ENCODE measurements around the gene XKR8.

XKR8 gene, protein sequence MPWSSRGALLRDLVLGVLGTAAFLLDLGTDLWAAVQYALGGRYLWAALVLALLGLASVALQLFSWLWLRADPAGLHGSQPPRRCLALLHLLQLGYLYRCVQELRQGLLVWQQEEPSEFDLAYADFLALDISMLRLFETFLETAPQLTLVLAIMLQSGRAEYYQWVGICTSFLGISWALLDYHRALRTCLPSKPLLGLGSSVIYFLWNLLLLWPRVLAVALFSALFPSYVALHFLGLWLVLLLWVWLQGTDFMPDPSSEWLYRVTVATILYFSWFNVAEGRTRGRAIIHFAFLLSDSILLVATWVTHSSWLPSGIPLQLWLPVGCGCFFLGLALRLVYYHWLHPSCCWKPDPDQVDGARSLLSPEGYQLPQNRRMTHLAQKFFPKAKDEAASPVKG
- total RNA-seq: 7.7 to 27.3 reads per million in 2 donors

DNA sequence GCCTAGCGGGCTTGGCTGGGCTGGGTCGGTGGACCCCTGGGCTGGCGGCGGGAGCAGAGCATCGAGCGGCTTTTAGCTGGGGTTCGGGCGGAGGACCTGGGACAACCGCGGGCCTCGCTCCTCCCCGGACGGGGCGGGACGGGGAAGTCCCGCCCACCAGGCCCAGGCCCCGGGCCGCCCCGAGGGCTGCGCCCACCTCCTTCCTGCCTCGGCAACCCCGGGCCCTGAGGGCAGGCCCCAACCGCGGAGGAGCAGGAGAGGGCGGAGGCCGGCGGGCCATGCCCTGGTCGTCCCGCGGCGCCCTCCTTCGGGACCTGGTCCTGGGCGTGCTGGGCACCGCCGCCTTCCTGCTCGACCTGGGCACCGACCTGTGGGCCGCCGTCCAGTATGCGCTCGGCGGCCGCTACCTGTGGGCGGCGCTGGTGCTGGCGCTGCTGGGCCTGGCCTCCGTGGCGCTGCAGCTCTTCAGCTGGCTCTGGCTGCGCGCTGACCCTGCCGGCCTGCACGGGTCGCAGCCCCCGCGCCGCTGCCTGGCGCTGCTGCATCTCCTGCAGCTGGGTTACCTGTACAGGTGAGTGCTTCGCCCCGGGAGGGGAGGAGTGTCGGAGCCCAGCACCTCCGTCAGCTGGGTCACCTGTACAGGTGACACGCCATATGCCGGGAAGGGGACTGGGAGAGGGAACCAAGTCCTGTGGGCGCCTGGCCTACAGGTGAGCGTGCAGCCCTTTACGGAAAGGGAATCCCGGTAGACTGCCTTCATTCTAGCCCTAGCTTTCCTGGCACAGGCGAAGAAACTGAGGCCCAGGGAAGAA lies at the start of gene XKR8:
Gene XKR8, plus strand, starts transcription at position 182 of the 812 bp plus-strand sequence. Its CDS starts 97 bp downstream, at position 279.
- DNase-seq: peak; percentile 76

DNA sequence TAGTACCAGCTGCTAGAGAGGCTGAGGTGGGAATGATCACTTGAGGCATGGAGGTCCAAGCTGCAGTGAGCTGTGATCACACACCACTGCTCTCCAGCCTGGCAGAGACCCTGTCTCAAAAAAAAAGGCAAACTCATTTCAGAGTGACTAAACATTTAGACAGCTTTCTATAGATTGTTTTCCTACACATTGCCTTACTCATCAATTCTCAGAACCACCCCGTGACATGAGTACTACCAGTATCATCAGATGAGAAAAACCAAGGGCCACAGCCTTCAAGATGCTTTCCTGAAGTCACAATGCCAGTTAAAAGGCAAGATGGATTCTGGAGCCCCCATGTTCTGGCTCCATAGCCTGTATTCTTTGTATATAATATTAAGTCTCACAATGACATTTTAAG lies 47.3 kb upstream of the XKR8 start:
- DNase-seq: no peak

DNA sequence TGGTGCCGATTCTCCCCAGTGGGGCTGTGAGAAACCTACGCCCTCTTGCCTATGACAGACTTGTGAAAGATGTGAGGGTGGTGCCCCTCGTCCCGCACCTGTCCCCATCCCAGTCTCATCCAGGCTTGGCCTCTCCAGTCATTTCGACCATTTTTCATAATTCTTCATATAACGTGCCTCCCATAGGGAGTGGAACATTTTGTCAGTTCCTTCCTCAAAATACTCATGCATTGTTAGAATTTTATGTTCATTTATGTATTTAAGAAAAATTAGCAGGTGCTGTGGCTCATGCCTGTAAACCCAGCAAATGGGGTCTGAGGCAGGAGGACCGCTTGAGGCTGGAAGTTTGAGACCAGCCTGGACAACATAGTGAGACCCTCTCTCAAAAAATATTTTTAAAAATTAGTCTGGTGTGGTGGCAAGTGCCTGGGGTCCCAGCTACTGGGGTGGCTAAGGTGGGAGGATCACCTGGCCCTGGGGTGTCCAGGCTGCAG lies 44.6 kb upstream of the XKR8 start:
- no peak for DNase-seq

DNA sequence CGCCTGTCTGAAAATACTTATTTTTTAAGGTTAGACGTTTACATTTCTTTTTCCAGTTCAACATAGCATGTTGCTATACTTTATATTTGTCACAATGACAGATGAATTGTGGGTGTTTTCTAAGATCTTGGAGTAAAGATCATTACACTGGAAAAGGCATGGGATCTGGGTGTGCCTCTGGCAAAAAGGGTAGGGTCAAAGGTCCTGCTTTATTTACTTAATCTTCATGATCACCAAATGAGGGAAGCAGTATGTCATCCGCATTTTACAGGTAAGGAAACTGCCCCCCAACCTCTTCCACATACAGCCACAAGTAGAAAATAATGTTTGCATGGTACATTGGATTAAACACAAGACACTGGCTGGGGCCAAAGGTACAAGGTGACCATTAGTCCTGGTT lies 37.5 kb upstream of the XKR8 start:
- no peak for DNase-seq

DNA sequence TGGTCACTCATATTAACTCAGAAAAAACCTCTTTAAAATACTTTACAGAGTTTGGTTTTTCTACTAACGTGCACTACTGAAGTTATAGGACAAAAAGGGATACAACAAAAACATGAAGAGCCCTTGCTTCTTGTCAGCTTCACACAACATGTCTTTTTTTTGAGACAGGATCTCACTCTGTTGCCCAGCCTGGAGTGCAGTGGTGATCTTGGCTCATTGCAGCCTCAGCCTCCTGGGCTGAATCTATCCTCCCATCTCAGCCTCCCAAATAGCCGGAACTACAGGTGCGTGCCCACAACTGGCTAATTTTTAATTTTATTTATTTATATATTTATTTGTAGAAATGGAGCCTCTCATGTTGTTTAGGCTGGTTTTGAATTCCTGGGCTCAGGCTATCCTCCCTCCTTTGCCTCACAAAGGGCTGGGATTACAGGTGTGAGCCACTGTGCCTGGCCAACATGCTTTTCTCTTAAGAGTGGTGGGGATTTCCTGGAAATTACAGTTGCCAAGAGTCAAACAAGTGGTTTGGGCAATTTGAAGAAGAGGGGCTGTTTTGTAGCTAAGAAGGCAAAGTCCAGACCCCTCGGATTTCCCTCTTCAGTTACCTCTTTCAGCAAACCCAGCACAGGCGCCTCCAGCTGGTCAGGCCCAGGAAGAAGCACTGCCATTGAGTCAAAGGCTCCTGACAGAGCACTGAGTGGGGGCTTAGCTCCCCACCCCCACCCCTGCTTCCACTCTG lies 31.4 kb upstream of the XKR8 start:
- DNase-seq: no peak

DNA sequence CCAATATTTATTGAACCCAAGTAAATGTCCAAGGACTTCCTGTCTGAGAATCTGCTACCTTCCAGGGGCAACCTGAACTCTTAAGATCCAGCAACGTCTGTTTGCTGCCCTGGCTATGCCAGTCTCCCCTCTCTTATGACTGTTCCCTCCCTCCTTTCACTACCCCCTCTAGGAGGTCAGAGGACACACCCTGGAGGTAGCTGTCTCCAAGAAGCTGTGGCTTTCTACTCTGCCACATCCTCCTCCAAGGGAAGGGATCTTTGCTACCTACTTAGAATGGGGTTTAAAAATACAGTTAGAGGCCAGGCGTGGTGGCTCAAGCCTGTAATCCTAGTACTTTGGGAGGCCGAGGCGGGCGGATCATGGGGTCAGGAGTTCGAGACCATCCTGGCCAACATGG lies 28.6 kb upstream of the XKR8 start:
- no peak for DNase-seq

DNA sequence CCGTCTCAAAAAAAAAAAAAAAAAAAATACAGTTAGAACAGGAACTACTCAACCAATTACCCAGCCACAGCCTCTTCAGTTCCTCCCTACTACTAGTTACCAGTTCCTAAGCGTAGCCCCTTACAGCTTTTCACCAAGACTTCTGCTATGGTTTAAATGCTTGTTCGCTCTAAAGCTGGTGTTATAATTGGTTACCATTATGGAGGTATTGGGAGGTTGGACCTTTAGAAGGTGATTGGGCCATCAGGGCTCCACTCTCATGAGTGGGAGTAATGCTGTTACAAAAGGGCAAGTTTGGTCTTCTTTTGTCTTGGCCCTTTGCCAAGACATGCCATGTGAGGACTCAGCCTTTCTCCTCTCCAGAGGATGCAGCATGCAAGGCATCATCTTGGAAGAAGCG lies 28.0 kb upstream of the XKR8 start:
- DNase-seq: no peak

DNA sequence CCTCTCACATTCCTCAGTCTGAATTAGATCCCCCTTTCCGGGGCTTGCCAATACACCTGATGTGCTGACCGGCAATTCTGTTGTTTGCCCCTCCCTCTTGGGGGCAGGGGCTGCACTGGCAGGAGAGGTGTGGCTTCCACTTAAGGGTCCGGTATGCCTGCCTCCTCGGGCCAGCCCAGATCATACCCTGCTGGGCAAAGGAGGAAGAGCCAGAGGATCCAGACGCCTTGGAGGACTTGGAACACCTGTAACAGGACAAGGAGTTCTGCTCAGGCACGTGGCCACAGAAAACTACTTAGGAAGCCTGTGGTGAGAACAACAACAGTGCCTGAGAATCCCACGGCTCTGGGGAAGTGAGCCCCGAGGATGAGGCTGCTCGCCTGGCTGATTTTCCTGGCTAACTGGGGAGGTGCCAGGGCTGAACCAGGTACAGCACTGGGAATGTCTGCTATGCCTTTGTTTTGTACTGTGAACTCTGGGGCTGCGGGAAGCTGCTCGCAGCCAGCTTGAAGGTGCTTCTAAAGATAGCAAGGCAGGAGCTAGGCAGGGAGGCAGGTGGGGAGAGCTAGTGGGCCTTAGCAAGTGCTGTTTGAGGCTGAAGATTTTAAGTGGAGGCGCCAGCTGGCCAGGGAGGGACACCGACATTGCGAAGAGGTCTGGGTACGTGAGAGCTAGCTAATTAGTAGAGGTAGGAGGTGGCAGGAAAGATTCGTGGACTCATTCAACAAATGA lies 24.8 kb upstream of the XKR8 start, which contains the start of gene SMPDL3B:
Gene SMPDL3B, plus strand, starts transcription at position 183 of the 732 bp plus-strand sequence. Its CDS starts 184 bp downstream, at position 367.
- DNase-seq: no peak

DNA sequence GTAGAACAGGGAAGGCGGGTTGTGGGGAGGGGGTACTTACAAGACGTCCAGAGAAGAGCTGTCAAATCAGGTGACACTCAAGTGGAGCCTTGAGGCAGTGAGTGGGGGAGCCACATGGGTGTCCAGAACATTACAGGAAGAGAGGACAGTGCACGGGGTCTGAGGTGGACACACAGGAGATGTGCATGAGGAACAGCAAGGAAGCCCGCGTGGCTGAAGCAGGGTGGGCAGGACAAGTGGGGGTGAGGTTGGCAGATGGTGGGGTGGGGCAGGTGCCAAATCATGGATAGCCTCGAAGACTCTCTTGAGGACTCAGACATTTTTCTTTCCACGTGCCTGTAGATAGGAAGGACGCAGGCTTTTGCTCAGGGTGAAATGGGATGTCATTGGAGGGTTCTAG lies 24.1 kb upstream of the XKR8 start:
- DNase-seq: no peak

DNA sequence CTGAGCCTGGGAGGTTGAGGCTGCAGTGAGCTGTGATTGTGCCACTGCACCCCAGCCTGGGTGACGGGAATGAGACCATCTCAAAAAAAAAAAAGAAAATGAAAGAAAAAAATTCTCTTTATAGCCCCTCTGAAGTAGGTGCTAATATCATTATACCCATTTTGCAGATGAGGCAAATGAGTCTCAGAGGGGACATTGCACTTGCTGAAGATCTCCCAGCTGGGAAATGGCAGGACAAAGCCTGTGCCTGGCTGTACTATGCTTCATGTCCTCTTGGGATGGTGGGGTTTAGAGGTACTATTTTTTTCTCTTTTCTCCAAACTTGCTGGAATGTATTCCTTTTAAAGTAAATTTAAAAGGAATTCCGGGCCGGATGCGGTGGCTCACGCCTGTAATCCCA lies 23.4 kb upstream of the XKR8 start:
- no peak for DNase-seq

DNA sequence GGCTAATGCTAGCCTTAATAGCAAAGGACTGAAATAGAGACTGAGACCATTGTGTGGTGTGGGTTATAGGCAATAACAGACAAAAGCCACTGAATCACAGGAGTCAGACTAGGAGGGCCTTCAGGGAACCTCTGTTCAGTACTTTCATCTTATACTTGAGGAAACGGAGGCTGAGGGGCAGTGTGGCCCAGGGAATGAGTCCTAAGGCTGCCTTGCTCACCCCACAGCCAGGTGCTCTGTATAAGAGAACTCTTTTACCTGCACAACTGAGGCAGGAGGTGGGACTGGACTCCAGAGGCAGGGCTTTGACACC lies 22.3 kb upstream of the XKR8 start:
- no peak for DNase-seq

DNA sequence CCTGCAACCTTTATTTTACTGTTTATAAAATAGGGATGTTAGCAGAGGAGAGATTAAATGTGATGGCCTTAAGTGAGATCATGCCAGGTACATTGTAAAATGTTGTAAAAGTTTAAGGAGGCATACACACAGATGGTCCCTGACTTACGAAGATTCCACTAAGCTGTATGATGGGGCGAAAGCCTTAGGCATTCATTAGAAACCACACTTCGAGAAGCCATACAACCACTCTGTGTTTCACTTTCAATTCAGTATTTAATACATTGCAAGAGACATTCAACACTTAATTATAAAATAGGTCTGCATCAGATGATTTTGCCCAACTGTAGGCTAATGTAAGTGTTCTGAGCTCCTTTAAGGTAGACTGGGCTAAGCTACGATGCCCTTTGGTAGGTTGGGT lies 21.3 kb upstream of the XKR8 start:
- DNase-seq: no peak

DNA sequence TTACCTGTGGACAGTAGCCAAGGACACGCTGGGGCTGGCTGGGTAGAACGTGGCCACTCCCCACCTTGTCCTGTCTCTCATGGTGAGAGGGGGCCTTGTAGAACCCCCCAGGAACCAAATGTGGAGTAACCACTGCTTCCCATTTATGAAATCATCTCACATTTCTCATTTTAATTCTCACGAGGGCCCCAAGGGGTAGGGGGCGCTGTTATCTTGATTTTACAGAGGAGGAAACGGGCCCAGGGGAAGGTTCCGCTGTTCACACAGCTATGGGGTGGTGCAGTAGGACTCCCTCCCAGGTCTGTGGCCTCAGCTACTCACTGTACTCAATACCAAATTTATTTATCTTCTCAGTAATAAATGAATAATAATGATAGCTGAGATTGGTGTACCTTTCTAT lies 19.5 kb upstream of the XKR8 start:
- peak; percentile 64 for DNase-seq

DNA sequence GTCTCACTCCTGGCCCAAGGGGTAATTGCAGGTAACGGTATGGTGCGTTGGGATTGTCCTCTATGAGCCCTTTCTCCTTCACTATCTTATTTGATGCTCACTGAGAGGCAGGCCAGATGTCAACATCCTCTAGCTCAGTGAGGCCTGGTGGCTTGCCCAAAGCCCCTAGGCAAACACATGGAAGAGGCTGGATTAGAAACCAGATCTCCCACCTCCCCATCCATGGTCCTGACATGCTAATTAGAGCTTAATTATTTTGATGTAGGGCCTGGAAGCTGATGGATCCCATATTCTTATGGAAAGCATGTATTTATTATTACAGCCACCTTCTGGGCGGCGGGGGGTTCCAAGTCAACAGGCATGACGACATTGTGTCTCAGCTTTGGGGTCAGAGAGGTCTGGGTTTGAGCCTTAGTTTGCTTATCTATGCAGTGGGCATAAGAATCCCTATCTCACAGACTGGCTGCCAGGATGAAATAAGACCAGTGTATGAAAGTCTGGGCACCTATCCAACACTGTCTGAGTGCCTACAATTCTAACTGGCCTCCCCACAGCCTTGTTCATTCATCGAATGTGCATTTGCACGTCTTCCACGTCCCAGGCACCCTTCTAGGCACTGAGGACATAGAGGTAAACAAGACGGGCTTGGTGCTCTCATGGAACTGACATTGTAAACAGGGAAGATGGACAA lies 18.8 kb upstream of the XKR8 start:
- no peak for DNase-seq

DNA sequence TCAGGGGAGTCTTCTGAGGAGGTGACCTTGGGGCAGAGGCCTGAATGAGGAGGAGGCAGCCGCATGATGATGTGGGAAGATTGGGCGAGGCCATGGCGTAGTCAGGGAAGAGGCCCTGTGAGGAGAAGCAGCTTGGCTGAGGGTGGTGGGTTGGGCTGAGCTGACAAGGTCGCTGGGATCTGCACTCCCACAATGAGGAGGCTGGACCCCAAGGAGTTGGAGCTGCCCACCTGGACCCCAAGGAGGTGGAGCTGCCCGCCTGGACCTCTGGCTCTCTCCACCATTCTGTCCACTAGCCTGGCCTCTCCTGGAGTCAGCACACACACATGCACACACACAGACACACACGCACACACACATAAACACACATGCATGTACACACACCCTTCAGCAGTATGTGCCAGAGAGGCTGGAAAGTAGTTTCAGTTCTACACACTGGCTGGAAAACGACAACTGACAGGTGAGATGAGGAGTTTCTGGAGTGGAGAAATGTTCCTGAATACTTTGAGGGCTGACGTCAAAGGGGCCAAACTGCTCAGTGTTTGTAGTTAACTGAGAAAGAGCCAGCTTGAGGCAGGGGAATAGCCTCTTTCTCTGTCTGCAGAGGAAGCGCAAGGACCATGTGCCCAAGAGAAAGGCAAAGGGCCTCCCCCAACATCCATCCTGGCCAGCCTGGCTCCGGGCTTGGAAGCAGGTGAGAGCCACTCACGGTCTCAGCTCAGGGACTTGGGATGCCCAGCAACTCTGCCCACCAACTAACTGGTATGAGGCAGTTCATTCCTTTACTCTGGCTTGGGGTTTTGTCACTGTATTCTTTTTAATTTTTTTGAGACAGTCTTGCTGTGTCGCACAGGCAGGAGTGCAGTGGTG lies 17.9 kb upstream of the XKR8 start:
- no peak for DNase-seq

DNA sequence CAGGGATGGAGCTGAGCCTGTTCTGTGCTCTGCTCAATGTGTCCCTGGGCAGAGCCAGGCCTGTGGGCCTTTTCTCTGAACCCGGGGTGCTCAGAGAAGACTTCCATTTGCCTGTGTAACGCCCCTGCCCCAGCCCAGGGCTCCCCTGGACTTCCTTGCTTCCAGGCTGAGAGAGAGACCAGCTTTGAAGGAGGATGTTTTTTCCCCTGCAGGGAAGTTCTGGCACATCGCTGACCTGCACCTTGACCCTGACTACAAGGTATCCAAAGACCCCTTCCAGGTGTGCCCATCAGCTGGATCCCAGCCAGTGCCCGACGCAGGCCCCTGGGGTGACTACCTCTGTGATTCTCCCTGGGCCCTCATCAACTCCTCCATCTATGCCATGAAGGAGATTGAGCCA lies 14.8 kb upstream of the XKR8 start:
- DNase-seq: no peak

DNA sequence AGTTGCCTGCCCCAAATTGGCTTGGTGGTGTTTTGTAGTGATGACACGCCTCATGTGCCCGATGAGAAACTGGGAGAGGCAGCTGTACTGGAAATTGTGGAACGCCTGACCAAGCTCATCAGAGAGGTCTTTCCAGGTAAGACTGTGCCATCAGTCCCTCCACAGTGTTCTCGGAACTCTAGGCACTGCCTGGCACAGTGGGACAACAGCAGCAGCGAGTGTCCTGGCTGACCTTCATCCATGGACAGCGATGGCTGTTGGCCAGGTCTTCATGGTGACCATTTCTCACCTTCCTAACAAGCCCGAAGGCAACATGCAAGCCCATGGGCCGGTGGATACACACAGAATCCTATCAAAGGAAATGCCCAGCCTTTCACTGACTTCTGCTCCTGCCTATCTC lies 10.7 kb upstream of the XKR8 start:
- no peak for DNase-seq

DNA sequence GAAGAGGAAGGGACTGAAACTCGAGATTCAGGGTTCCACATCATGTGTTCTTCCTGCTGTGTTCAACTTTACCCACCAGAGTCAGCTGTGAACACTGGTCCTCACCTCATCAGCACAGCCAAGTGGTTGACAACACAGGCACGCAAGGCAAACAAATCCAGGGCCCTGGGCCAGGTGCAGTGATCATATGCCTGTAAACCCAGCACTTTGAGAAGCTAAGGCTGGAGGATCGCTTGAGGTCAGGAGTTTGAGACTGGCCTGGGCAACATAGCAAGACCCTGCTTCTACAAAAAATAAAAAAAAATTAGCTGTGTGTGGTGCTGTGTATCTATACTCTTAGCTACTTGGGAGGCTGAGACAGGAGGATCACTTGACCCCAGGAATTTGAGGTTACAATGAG lies 8.4 kb upstream of the XKR8 start:
- DNase-seq: no peak

DNA sequence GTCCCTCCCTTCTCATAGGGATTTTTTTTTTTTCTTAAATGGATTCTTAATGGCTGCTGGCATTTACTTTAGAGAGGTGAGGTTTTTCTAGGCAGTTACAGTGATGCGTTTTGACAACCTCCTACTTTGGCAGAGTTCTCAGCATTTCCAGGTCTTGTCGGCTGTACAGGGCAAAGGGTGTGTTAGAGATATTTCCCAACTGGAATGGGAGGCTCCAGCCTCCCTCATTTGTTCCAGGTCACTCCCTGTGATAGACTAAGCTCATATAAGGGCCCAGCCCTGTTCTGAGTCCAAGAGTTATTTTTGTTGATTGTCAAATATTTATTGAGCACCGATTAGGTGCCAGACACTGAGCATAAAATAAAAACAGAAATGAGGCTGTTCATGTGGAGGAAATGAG lies 7.6 kb upstream of the XKR8 start:
- no peak for DNase-seq

DNA sequence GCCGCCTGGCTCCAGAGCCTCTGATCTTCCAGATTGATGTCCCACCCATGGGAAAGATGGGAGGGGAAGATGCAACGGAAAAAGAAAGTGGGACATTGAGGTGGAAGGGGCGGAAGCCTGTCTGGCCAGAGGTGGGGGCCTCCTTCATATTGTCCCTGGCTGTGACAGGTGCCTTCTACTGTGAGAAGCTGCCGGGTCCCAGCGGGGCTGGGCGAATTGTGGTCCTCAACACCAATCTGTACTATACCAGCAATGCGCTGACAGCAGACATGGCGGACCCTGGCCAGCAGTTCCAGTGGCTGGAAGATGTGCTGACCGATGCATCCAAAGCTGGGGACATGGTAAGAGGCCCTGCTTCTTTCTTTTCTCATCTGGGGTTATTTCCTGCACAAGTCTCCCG lies 5.6 kb upstream of the XKR8 start:
- DNase-seq: no peak

DNA sequence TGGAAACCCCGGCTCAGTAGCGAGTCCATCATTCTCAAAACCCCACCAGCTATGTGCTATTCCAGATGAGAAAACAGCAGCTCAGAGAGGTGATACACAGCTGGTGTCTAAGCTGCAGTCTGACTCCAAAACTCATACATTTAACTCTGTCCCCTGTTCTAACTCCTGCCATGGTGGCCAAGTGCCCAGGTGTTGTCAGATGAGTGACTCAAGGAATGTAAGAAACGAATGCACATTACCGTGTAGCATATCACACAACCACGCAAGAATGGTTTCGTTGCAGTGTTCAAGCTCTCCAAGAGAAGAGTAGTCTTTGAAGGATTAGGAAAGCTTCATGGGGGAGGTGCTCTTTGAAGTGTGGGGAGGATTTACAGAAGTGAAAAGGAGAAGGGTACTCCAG lies 4.7 kb upstream of the XKR8 start:
- DNase-seq: no peak

All from T-helper 9 cell (primary cell).